ENCODE data around the gene ACSF2.

Gene ACSF2

GRCh38 chr17:50460831-50461526 is 35.0 kb downstream of the ACSF2 start:
- TF ChIP-seq NFIC (IDR thresholded peaks at IDR 0.05) (no peak), EGR1 (IDR thresholded peaks at IDR 0.05) (no peak), TCF12 (IDR thresholded peaks at IDR 0.05; ENCODE audit: low read depth) (no peak), USF1 (IDR thresholded peaks at IDR 0.05) (no peak), RAD21 (IDR thresholded peaks at IDR 0.05; ENCODE audit: low read depth) (no peak), TEAD4 (IDR thresholded peaks at IDR 0.05) (no peak), EP300 (IDR thresholded peaks at IDR 0.05; ENCODE audit: borderline replicate concordance) (no peak), FOXM1 (IDR thresholded peaks at IDR 0.05; ENCODE audit: borderline replicate concordance, low read depth) (no peak), REST (IDR thresholded peaks at IDR 0.05; ENCODE audit: low read depth) (no peak), TAF1 (IDR thresholded peaks at IDR 0.05; ENCODE audit: low read depth) (no peak), CREB1 (IDR thresholded peaks at IDR 0.05; ENCODE audit: low read depth) (no peak)

GRCh38 chr17:50461550-50462132 is 35.6 kb downstream of the ACSF2 start:
- TF ChIP-seq USF1 (IDR thresholded peaks at IDR 0.05) (no peak), REST (IDR thresholded peaks at IDR 0.05; ENCODE audit: low read depth) (no peak), TCF12 (IDR thresholded peaks at IDR 0.05; ENCODE audit: low read depth) (no peak), EGR1 (IDR thresholded peaks at IDR 0.05) (no peak), TAF1 (IDR thresholded peaks at IDR 0.05; ENCODE audit: low read depth) (no peak), NFIC (IDR thresholded peaks at IDR 0.05) (no peak), MAX (IDR thresholded peaks at IDR 0.05) (no peak), RAD21 (IDR thresholded peaks at IDR 0.05; ENCODE audit: low read depth) (no peak), ZBTB7A (IDR thresholded peaks at IDR 0.05; ENCODE audit: low read depth) (no peak), EP300 (IDR thresholded peaks at IDR 0.05; ENCODE audit: borderline replicate concordance) (no peak), CREB1 (IDR thresholded peaks at IDR 0.05; ENCODE audit: low read depth) (no peak), FOXM1 (IDR thresholded peaks at IDR 0.05; ENCODE audit: borderline replicate concordance, low read depth) (no peak), YY1 (IDR thresholded peaks at IDR 0.05; ENCODE audit: low read depth) (no peak), TEAD4 (IDR thresholded peaks at IDR 0.05) (no peak), CEBPB (IDR thresholded peaks at IDR 0.05) (no peak)

- no peak for TF ChIP-seq YY1 (IDR thresholded peaks at IDR 0.05; ENCODE audit: low read depth)
- TF ChIP-seq TAF1 (IDR thresholded peaks at IDR 0.05; ENCODE audit: low read depth): no peak
- TF ChIP-seq REST (IDR thresholded peaks at IDR 0.05; ENCODE audit: low read depth): no peak
- TF ChIP-seq FOXM1 (IDR thresholded peaks at IDR 0.05; ENCODE audit: borderline replicate concordance, low read depth): no peak
- TF ChIP-seq CEBPB (IDR thresholded peaks at IDR 0.05): no peak
- no peak for TF ChIP-seq MAX (IDR thresholded peaks at IDR 0.05)
Measured at GRCh38 chr17:50462446-50462845, 36.4 kb downstream of the ACSF2 start.

- no peak for TF ChIP-seq EGR1 (IDR thresholded peaks at IDR 0.05)
- no peak for TF ChIP-seq CEBPB (IDR thresholded peaks at IDR 0.05)
- no peak for TF ChIP-seq FOXM1 (IDR thresholded peaks at IDR 0.05; ENCODE audit: borderline replicate concordance, low read depth)
- no peak for TF ChIP-seq NFIC (IDR thresholded peaks at IDR 0.05)
- no peak for TF ChIP-seq CREB1 (IDR thresholded peaks at IDR 0.05; ENCODE audit: low read depth)
- TF ChIP-seq YY1 (IDR thresholded peaks at IDR 0.05; ENCODE audit: low read depth): no peak
- no peak for TF ChIP-seq ZBTB7A (IDR thresholded peaks at IDR 0.05; ENCODE audit: low read depth)
- no peak for TF ChIP-seq EP300 (IDR thresholded peaks at IDR 0.05; ENCODE audit: borderline replicate concordance)
- TF ChIP-seq TCF12 (IDR thresholded peaks at IDR 0.05; ENCODE audit: low read depth): no peak
- no peak for TF ChIP-seq RAD21 (IDR thresholded peaks at IDR 0.05; ENCODE audit: low read depth)
- TF ChIP-seq REST (IDR thresholded peaks at IDR 0.05; ENCODE audit: low read depth): no peak
- TF ChIP-seq TEAD4 (IDR thresholded peaks at IDR 0.05): no peak
- no peak for TF ChIP-seq TAF1 (IDR thresholded peaks at IDR 0.05; ENCODE audit: low read depth)
- no peak for TF ChIP-seq MAX (IDR thresholded peaks at IDR 0.05)
- no peak for TF ChIP-seq USF1 (IDR thresholded peaks at IDR 0.05)
Measured at GRCh38 chr17:50464121-50464520, 38.1 kb downstream of the ACSF2 start.
